GM12878 (cell line): ENCODE measurements around the gene NSD2.

Experiments used
- ATF3 ChIP-seq: IDR thresholded peaks from 2 replicates; pipeline ENCODE4 v1.6.1; 2011; ENCODE audit warnings: low read depth, mild to moderate bottlenecking, low read length, moderate library complexity, borderline replicate concordance; ENCODE audit errors: extremely low read depth
- CTCF ChIP-seq, 3 experiments: IDR thresholded peaks in 2 of 3; conservative IDR thresholded peaks in 1 of 3; 2 replicates each; pipeline ENCODE4 v1.5.1; 2011; ENCODE audit warnings: low read depth in 3 of 3, low read length in 3 of 3, mild to moderate bottlenecking in 3 of 3, control low read depth in 2 of 3, moderate library complexity in 2 of 3, inconsistent platforms in 1 of 3, mixed read lengths in 1 of 3; ENCODE audit not compliant: control insufficient read depth in 2 of 3, insufficient read depth in 1 of 3; ENCODE audit errors: extremely low read depth in 1 of 3
- MAX ChIP-seq: IDR thresholded peaks from 2 replicates; pipeline ENCODE4 v1.6.1; 2012; ENCODE audit warnings: low read depth, low read length, improper control_type of control experiment
- SMC3 ChIP-seq: IDR thresholded peaks from 2 replicates; pipeline ENCODE4 v1.6.1; 2011; ENCODE audit warnings: low read length, improper control_type of control experiment, borderline replicate concordance
- SUZ12 ChIP-seq: fragments of 200-600 bp; sonication (generic); IDR thresholded peaks from one replicate; pipeline ENCODE4 v1.6.1; 2018; ENCODE audit warnings: antibody characterized with exemption, mild to moderate bottlenecking; ENCODE audit not compliant: unreplicated experiment
- TARDBP ChIP-seq: IDR thresholded peaks from 2 replicates; pipeline ENCODE4 v1.6.1; 2016; ENCODE audit warnings: borderline replicate concordance

- TF ChIP-seq CTCF (IDR thresholded peaks at IDR 0.05 in 2 of 3, conservative IDR thresholded peaks at IDR 0.05 in 1 of 3; ENCODE audit: control insufficient read depth in 2 of 3, extremely low read depth in 1 of 3, insufficient read depth in 1 of 3, low read depth in 3 of 3, low read length in 3 of 3) (no peak), TARDBP (no peak), SMC3 (no peak), ATF3 (no peak), SUZ12 (no peak), MAX (no peak)
Observed at GRCh38 chr4:1953335-1953734, 82.1 kb downstream of the NSD2 start.
